ENCODE results near the gene METTL1. TPM values are rescaled to one million over a fixed set of nuclear protein-coding genes. Genes with fewer than 3 reads are reported as not detected.
"Not testable (repeated sequence)": the region's sequence is repeated elsewhere in the genome, so short reads cannot be mapped to it uniquely, and the experiment has no call there.

Gene METTL1
- total RNA-seq, 1 experiment from 2014 or later = 13.5 TPM

GRCh38 chr12:57724003-57724935, 47.6 kb downstream of the METTL1 start:
- no peak for DNase-seq (ENCODE audit: low read depth)

DNA sequence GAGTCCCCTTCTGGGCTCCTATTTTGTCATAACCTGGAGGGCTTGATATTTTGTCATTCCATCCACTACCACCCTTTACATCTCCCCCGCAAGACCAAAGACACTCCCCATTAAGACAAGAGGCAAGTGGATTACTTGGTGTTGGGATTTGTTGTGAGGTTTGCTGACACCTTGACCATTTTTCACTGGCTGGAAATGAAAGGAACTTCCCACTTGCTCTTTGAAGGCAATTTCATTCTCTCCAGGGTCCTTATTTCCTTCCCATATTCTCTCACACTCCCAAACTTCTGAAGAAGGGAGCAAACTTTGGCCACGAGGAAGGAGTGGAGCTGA, 48.3 kb downstream of the METTL1 start:
- DNase-seq (ENCODE audit: low read depth) = no peak

DNA sequence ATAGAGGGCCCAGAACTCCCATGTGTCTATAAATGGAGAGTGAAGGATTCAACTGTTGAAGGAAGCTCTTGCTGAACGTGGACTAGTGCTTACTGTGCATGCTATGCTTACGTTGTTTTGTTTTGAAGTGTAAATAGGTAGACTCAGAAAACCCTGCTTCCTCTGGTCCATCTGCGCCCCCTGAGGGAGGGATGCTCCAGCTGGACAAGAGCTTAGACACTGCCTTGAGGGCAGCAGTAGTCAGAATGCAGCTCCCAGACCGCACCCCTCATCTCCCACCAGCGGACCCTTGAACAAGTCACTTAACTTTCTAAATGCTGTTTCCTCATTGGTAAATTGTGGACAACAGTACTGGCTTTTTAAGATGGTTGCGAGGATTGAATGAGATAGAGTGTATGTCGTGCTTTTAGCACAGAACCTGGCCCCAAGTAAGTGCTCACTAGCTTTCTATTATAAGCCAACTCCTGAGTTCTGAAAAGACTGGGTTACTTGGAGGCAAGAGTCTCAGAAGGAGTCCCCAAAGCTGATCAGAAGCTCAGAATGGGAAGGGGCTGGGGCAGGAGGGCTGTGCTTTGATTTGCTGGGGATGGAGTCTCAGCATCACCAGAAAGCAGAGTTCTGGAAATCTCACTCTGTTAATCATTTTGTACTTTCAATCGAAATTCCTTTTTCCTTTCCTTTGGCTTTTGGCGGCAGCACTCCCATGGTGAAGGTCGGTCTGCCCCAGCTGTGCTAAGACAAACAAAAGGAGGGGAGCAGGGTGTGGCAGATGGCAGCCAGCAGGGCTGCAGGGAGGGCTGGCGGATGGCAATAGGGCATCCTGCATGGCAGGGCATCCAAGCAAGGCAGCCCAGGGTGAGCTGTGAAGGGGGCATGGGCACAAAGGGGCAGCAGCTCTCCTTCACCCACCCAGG, 48.9 kb downstream of the METTL1 start:
- no peak for DNase-seq (ENCODE audit: low read depth)

DNA sequence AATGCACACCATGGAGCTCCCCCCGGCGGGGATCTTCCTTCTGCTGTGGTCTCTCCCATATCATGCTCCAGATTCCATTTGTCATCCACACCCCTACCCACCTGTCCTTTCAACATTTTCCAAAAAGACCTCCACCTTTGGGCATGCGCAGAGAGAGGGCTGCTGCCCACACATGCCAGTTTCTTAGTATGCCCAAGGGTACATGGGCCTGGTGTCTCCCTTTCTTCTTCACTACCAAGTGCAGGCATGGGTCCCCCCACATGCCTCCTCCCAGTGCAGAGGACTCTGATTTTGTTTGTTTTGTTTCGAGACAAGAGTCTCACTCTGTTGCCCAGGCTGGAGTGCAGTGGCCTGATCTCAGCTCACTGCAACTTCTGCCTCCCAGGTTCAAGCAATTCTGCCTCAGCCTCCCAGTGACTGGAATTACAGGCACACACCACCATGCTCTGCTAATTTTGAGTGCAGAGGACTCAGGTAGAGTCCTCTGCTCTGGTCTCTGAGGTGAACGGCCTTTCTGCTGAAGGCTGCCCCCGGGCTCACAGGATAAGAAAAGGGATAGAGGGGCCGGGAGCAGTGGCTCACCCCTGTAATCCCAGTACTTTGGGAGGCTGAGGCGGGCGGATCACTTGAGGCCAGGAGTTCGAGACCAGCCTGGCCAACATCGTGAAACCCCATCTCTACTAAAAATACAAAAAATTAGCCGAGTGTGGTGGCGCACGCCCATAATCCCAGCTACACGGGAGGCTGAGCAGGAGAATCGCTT, 49.9 kb downstream of the METTL1 start:
- not testable (repeated sequence) for DNase-seq (ENCODE audit: low read depth)

DNA sequence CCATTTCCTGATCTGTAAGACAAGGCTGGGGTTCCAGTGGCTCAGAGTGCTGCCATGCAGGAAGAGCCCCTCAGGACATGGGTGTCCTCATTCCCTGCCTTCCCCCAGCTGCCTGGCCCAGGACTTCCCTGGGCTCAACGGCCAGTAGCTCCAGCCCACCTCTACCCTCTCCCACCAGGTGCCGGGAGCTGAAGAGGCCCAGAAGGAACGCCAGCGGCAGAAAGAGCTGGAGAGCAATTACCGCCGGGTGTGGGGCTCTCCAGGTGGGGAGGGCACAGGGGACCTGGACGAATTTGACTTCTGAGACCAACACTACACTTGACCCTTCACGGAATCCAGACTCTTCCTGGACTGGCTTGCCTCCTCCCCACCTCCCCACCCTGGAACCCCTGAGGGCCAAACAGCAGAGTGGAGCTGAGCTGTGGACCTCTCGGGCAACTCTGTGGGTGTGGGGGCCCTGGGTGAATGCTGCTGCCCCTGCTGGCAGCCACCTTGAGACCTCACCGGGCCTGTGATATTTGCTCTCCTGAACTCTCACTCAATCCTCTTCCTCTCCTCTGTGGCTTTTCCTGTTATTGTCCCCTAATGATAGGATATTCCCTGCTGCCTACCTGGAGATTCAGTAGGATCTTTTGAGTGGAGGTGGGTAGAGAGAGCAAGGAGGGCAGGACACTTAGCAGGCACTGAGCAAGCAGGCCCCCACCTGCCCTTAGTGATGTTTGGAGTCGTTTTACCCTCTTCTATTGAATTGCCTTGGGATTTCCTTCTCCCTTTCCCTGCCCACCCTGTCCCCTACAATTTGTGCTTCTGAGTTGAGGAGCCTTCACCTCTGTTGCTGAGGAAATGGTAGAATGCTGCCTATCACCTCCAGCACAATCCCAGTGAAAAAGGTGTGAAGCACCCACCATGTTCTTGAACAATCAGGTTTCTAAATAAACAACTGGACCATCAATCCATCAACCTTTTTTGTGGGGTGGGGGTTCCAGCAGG, 51.0 kb downstream of the METTL1 start:
- DNase-seq (ENCODE audit: low read depth) = no peak

GRCh38 chr12:57719777-57720605, 51.9 kb downstream of the METTL1 start:
- DNase-seq (ENCODE audit: low read depth) = no peak

DNA sequence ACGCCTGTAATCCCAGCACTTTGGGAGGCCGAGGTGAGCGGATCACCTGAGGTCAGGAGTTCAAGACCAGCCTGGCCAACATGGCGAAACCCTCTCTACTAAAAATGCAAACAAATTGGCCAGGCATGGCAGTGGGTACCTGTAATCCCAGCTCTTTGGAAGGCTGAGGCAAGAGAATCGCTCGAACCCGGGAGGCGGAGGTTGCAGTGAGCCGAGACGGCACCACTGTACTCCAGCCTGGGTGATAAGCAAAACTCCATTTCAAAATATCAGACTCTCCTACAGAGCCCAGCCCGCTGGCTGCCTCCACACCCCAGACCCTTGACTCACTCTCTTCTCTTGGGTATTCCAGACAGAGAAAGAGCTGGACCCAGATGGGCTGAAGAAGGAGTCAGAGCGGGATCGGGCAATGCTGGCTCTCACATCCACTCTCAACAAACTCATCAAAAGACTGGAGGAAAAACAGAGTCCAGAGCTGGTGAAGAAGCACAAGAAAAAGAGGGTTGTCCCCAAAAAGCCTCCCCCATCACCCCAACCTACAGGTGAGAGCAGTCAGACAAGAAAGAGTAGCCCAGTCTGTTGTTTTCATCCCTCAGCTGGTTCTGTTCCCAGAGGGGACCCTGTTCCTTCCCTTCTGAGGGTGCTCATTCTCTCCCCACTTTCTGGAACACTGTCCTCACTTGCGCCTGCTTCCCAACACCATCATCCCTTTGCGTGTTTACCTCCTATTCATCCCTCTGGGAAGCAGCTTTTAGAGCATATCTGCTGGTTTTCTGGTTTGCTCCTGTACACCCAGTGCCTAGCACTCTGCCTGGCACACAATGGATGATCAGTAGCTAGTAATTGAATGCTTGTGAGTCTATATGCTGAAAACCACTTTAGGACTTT, 53.0 kb downstream of the METTL1 start:
- no peak for DNase-seq (ENCODE audit: low read depth)

Other genes with a start within 250 kb of the METTL1 start
- gene MBD6, start 249.3 kb downstream of the METTL1 start, total RNA-seq (2014; rRNA removed) = 4.2 and 7.5 TPM in 2 replicates
- gene DCTN2, start 224.9 kb downstream of the METTL1 start, total RNA-seq (2014; rRNA removed) = 177 and 202 TPM in 2 replicates
- gene KIF5A, start 222.1 kb downstream of the METTL1 start, total RNA-seq (2014; rRNA removed) = 0.06 TPM in 1 of 2 replicates, not detected in the other
- 19.1 and 23.3 TPM in 2 replicates for gene PIP4K2C, start 180.9 kb downstream of the METTL1 start, total RNA-seq (2014; rRNA removed)
- gene DTX3, start 167.3 kb downstream of the METTL1 start, total RNA-seq (2014; rRNA removed) = 19.3 and 22.0 TPM in 2 replicates
- gene ARHGEF25, start 160.7 kb downstream of the METTL1 start, total RNA-seq (2014; rRNA removed) = 13.8 and 14.6 TPM in 2 replicates
- gene B4GALNT1, start 138.9 kb downstream of the METTL1 start, total RNA-seq (2014; rRNA removed) = 2.8 and 4.9 TPM in 2 replicates
- 184 and 214 TPM in 2 replicates for gene OS9, start 78.0 kb downstream of the METTL1 start, total RNA-seq (2014; rRNA removed)
- 0.26 and 0.29 TPM in 2 replicates for gene AGAP2, start 33.4 kb downstream of the METTL1 start, total RNA-seq (2014; rRNA removed)
- 67.3 and 87.6 TPM in 2 replicates for gene TSPAN31, start 27.1 kb downstream of the METTL1 start, total RNA-seq (2014; rRNA removed)
- 277 and 330 TPM in 2 replicates for gene CDK4, start 19.8 kb downstream of the METTL1 start, total RNA-seq (2014; rRNA removed)
- gene MARCHF9, start 17.0 kb downstream of the METTL1 start, total RNA-seq (2014; rRNA removed) = 4.4 and 6.3 TPM in 2 replicates
- gene CYP27B1, start 5.0 kb downstream of the METTL1 start, total RNA-seq (2014; rRNA removed) = 0.90 and 0.98 TPM in 2 replicates
- gene EEF1AKMT3, start 509 bp upstream of the METTL1 start, total RNA-seq (2014; rRNA removed) = 3.0 and 3.5 TPM in 2 replicates
- 26.5 and 31.3 TPM in 2 replicates for gene TSFM, start 10.7 kb upstream of the METTL1 start, total RNA-seq (2014; rRNA removed)
- gene AVIL, start 46.6 kb upstream of the METTL1 start, total RNA-seq (2014; rRNA removed) = 0.57 and 0.58 TPM in 2 replicates
- 24.3 and 31.9 TPM in 2 replicates for gene CTDSP2, start 74.6 kb upstream of the METTL1 start, total RNA-seq (2014; rRNA removed)
- 6.8 and 13.9 TPM in 2 replicates for gene ATP23, start 169.5 kb upstream of the METTL1 start, total RNA-seq (2014; rRNA removed)